Measurements from ENCODE around the gene CYP1B1. TPM values are rescaled to one million over a fixed set of nuclear protein-coding genes. Genes with fewer than 3 reads are reported as not detected.

The CYP1B1 gene
- total and polyA plus RNA-seq, 2 of the 13 experiments (the other 11 are each of a cell fraction or from before 2014, with no cell fraction given), result not detected

- no TSS peak for BruUV-seq (replicated peaks)
- H3K79me2 ChIP-seq (ENCODE audit: insufficient read depth, low read length), result no peaks in the 10 kb centered on the region
- no peaks in the 10 kb centered on the region for H3K9me3 ChIP-seq (ENCODE audit: low read length)
- H3K36me3 ChIP-seq (replicated peaks in 1 of 2; ENCODE audit: control insufficient read depth in 1 of 2, insufficient read depth in 2 of 2, low read length in 2 of 2), result no peaks in the 10 kb centered on the region
- in situ Hi-C loops (cut with HindIII; ENCODE audit: extremely low pct_ligation_motif_present, low pct_unique_long_range_greater_than_20kb), result no loop called here
- H3K4me3 ChIP-seq (replicated peaks in 1 of 3; ENCODE audit: insufficient read depth in 1 of 3, low read depth in 2 of 3, low read length in 3 of 3), result no peak overlapping the region
- no peak for DNase-seq (ENCODE audit: low spot score)
- H3K4me2 ChIP-seq (ENCODE audit: low read depth, low read length), result no peak overlapping the region
- ChIA-PET CTCF (ENCODE audit: low intra/inter-chr PET ratio, low total read pairs) (no interaction called here), POLR2A (no interaction called here)
- FAIRE-seq, result no peak
- intact Hi-C loops (cut with micrococcal nuclease; ENCODE audit: unreplicated experiment), result no loop called here
- TF ChIP-seq ZNF512B (CRISPR knock-in tag; IDR thresholded peaks at IDR 0.05; ENCODE audit: borderline replicate concordance) (no peak), AKAP8 (CRISPR knock-in tag; IDR thresholded peaks at IDR 0.05) (no peak), ZNF639 (CRISPR knock-in tag; conservative IDR thresholded peaks at IDR 0.05) (no peak), NPAS2 (CRISPR knock-in tag; IDR thresholded peaks at IDR 0.05; ENCODE audit: borderline replicate concordance) (no peak), ZNF512 (CRISPR knock-in tag; IDR thresholded peaks at IDR 0.05) (no peak), ZNF552 (CRISPR knock-in tag; IDR thresholded peaks at IDR 0.05; ENCODE audit: borderline replicate concordance) (no peak), ASH2L (IDR thresholded peaks at IDR 0.05; ENCODE audit: insufficient read length, low read depth, low read length) (no peak), KLF6 (CRISPR knock-in tag; IDR thresholded peaks at IDR 0.05) (no peak)
- no peak overlapping the region for H3K27ac ChIP-seq (ENCODE audit: extremely low read length, insufficient read depth, low read length)
- no peak for ATAC-seq
- no peaks in the 10 kb centered on the region for H4K20me1 ChIP-seq (ENCODE audit: insufficient read depth, low read length)
- H3K27me3 ChIP-seq (ENCODE audit: control insufficient read depth in 1 of 2, insufficient read depth in 2 of 2, low read length in 2 of 2), result peaks cover 0 to 14% of the 10 kb centered on the region in 2 experiments; a peak in 3 of 5 replicates
- H3K4me1 ChIP-seq (ENCODE audit: insufficient read depth, low read length), result no peaks in the 10 kb centered on the region
- WGBS (ENCODE audit: low lambda C conversion rate), result 35% methylated on average over 2 of the region's 2 CpGs
- no peak overlapping the region for H2AFZ ChIP-seq (ENCODE audit: low read length)
- no peak overlapping the region for H3K9ac ChIP-seq (ENCODE audit: insufficient read depth, low read depth, low read length)
Observed at GRCh38 chr2:38120264-38120592, 44.3 kb upstream of the CYP1B1 start.
